HepG2 (cell line): ENCODE data around the gene NTN3.

Source experiments
- ARNT ChIP-seq: fragments of 450-650 bp; IDR thresholded peaks from 2 replicates; pipeline ENCODE4 v1.6.1; 2017
- MXI1 ChIP-seq: IDR thresholded peaks from 3 replicates; pipeline ENCODE4 v1.6.1; 2012; ENCODE audit warnings: low read depth, low read length, inconsistent platforms, borderline replicate concordance
- RBFOX2 ChIP-seq: fragments of 200-400 bp; formaldehyde crosslinking; IDR thresholded peaks from 2 replicates; pipeline ENCODE4 v1.6.1; 2017; ENCODE audit warnings: low read depth, mild to moderate bottlenecking, low read length
- REST ChIP-seq, 2 experiments: IDR thresholded peaks; 2 replicates each; pipeline ENCODE4 v1.6.1; 2011 to 2012; ENCODE audit warnings: low read length in 2 of 2, borderline replicate concordance in 1 of 2, low read depth in 1 of 2, mild to moderate bottlenecking in 1 of 2, moderate library complexity in 1 of 2
- ZNF10 ChIP-seq: sonication (generic); formaldehyde crosslinking; IDR thresholded peaks from 2 replicates; pipeline ENCODE4 v1.4.0; 2020; ENCODE audit warnings: mild to moderate bottlenecking, low read depth, missing genetic modification reagents, borderline replicate concordance
- TF ChIP-seq, protein P1 (sequence below): sonication (generic); formaldehyde crosslinking; IDR thresholded peaks from 2 replicates; pipeline ENCODE4 v1.8.1; 2023; ENCODE audit warnings: missing genetic modification reagents, inconsistent platforms, borderline replicate concordance

DNA sequence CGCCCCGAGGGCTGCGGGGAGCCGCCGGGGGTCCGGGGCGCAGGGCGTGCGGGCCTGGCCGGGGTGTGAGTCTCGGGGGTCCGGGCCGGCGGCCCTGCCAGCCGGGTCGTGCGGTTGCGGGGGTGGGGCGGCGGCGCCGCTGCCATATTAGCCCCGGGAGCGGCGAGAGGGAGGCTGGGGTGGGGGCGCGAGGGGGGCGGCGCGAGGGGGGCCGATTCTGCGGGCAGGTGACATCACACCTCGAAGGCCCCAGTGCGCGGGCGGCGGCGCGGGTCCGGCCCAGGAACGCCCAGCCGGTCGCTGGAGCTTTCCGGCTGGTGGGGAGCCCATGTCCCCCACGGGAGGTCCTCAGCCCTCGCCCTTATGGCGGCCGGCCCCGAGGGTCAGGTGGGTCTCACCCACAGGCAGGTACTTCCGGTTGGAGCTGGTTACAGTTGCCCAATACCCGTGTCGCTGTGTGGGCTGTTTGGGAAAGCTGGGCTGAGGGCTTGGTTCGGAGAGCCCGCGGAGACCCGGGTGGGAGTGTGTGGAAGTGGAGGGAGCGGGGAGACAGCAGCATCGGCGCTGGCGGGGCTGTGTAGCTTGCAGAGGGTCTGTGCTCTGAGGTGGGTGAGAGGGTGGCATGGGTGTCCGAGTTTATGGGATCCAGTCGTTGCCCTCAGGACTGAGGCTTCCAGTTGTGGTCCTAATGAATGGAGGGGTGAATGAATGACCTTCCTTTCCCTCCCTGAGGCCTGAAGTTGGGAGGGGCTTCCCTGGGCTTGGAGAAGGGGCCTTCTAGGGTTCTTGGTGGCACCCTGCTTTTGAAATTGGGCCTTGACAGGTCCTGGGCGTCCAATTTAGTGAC is 43.5 kb downstream of the NTN3 start:
- TF ChIP-seq RBFOX2, result no peak; the same call in 1 of the 2 replicates
- TF ChIP-seq MXI1, result no peak
- TF ChIP-seq ZNF10 (CRISPR knock-in tag), result no peak
- no peak for TF ChIP-seq REST (IDR thresholded peaks at IDR 0.05; ENCODE audit: borderline replicate concordance in 1 of 2, low read depth in 1 of 2, low read length in 2 of 2)
- no peak for TF ChIP-seq ARNT
- TF ChIP-seq, protein P1, sequence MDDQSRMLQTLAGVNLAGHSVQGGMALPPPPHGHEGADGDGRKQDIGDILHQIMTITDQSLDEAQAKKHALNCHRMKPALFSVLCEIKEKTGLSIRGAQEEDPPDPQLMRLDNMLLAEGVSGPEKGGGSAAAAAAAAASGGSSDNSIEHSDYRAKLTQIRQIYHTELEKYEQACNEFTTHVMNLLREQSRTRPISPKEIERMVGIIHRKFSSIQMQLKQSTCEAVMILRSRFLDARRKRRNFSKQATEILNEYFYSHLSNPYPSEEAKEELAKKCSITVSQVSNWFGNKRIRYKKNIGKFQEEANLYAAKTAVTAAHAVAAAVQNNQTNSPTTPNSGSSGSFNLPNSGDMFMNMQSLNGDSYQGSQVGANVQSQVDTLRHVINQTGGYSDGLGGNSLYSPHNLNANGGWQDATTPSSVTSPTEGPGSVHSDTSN, result no peak
